Measurements from ENCODE around the gene CASP1.

The CASP1 gene

DNA sequence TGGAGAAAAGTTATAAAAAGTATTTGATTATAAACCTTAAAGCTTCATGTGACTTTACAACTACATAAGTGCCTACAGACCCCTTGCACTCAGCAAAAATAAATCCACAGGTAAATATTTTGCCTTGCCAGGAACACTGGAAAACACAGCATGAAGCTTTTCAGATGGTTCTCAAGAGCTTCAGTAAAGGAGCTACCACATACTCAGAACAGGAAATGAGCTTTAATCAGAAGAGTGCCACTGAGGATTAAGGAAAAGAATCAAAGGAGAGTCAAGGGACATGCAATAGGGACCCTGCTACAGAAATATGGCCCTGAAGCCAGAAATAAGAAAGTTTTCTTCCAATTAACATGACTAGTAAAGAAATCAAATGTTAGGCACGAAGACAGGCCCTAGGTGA lies 1.2 kb downstream of the CASP1 start:
- DNase-seq (ENCODE audit: insufficient read length) = no peak
- peak; percentile 62 for FAIRE-seq
- TF ChIP-seq POLR2AphosphoS5 (IDR thresholded peaks at IDR 0.05; ENCODE audit: low read depth, low read length) (no peak), POLR2A (IDR thresholded peaks at IDR 0.05; ENCODE audit: low read depth, low read length) (no peak), TAF1 (IDR thresholded peaks at IDR 0.05; ENCODE audit: borderline replicate concordance, low read depth, low read length) (no peak)

- TF ChIP-seq TAF1 (IDR thresholded peaks at IDR 0.05; ENCODE audit: borderline replicate concordance, low read depth, low read length) = no peak
- no peak for TF ChIP-seq POLR2AphosphoS5 (IDR thresholded peaks at IDR 0.05; ENCODE audit: low read depth, low read length)
- no peak for TF ChIP-seq POLR2A (IDR thresholded peaks at IDR 0.05; ENCODE audit: low read depth, low read length)
- DNase-seq (ENCODE audit: insufficient read length) (no peak), FAIRE-seq (no peak)
Observed at GRCh38 chr11:105033343-105033742, 1.6 kb downstream of the CASP1 start.

GRCh38 chr11:105032495-105032894 lies 2.4 kb downstream of the CASP1 start:
- DNase-seq (ENCODE audit: insufficient read length) (no peak), FAIRE-seq (no peak)
- TF ChIP-seq POLR2AphosphoS5 (IDR thresholded peaks at IDR 0.05; ENCODE audit: low read depth, low read length) (no peak), POLR2A (IDR thresholded peaks at IDR 0.05; ENCODE audit: low read depth, low read length) (no peak), TAF1 (IDR thresholded peaks at IDR 0.05; ENCODE audit: borderline replicate concordance, low read depth, low read length) (no peak)

DNA sequence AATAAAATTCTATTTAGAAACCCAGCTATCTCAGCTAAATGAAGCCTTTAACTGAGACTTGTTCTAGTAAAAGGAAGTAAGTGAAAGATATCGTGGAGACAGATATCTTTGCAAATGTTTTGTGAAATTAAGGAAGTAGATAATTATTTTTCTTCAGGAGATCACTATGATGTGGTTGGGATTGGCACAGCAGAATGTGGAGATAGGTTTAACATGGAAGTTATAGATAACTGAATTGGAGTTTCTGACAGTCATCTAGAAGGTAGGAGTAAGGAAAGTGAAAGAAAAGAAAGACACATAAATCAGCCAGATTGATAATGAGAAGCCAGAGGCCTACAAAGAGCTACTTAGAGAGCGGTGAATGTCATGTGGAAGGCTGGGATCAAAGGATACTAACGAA lies 7.3 kb downstream of the CASP1 start:
- FAIRE-seq = no peak
- no peak for DNase-seq (ENCODE audit: insufficient read length)
- TF ChIP-seq POLR2AphosphoS5 (IDR thresholded peaks at IDR 0.05; ENCODE audit: low read depth, low read length) = no peak
- TF ChIP-seq POLR2A (IDR thresholded peaks at IDR 0.05; ENCODE audit: low read depth, low read length) = no peak

DNA sequence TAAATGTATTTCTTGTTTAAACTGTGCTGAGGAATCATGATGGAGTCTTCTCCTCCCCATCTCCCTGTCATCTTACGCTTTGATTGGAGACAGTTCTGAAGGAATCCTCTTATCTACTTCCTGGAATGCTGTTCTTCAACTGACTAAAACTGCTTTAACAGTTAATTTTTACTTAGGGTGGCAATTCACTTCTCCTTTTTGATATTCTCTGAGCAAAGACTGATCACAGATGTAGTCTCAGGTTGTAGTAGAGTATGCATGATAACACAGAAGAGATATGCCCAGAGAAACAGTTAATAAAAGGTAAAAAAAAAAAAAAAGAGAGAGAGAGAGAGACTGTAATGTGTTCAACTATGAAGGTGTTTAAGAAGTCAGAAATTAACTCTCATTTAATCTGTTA lies 10.6 kb downstream of the CASP1 start:
- no peak for FAIRE-seq
- TF ChIP-seq TAF1 (IDR thresholded peaks at IDR 0.05; ENCODE audit: borderline replicate concordance, low read depth, low read length) = no peak
- TF ChIP-seq POLR2A (IDR thresholded peaks at IDR 0.05; ENCODE audit: low read depth, low read length) = no peak
- no peak for TF ChIP-seq POLR2AphosphoS5 (IDR thresholded peaks at IDR 0.05; ENCODE audit: low read depth, low read length)
- DNase-seq (ENCODE audit: insufficient read length) = no peak

DNA sequence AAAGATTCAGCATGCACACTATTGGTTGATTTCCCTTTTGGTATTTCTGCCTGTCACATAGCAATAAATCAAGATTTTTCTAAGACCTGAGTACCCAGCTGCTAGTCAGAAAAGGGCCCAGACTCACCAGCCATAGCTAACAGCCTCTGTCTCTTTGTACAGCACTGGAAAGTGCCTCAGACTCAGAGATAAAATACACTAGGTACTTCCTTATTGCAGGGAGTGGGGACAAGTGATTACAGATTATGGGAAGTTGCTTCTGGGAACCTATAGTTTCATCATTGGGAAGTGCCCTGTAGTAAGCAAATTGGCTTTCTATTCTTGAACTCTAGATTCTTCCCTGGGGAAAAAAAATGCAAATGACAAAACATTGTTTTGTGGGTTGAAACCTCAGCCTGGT lies 11.9 kb downstream of the CASP1 start, which contains the start of gene CASP5:
CASP5 (minus strand) TSS at position 166 of the 400 bp plus-strand sequence; CDS start at position 134, 32 bp downstream.
- TF ChIP-seq POLR2AphosphoS5 (IDR thresholded peaks at IDR 0.05; ENCODE audit: low read depth, low read length) (no peak), POLR2A (IDR thresholded peaks at IDR 0.05; ENCODE audit: low read depth, low read length) (no peak), TAF1 (IDR thresholded peaks at IDR 0.05; ENCODE audit: borderline replicate concordance, low read depth, low read length) (no peak)
- DNase-seq (ENCODE audit: insufficient read length) (no peak), FAIRE-seq (no peak)

DNA sequence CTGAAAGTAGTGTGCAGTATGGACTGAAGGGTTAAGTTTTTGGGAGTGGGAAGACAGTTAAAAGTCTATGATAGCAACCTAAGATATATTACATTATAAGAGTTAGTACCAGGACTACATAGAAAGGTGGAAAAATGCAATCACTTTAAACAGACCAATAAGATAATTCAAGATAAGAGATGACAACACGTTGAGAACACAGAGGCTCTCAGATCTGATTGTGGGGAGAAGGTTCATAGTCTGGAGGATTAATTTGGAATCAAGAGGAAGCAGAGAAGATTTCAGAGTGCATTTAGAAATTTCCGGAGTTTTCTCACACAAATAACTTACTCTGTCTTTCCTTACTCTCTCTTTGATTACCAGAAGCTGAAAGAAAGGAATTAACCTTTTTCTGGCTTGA lies 12.4 kb downstream of the CASP1 start:
- FAIRE-seq = no peak

DNA sequence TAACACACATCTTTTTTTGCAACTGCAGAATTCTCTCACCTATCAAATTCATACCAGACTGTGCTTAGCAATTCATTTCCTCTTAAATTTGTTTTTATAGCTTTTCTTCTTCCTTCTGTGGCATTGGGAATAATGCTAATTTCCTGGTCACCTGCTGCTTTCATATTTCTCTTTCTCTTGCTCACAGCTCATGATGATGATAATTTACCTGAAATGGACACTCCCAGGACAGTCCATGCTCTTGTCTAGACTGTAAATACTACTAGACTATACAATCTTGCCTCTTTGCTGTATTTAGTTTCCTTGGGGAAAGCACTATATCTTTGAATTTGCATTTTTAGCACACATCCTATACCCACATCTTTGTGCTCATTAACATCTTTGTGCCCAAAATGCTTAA lies 27.5 kb downstream of the CASP1 start:
- DNase-seq (ENCODE audit: insufficient read length) = no peak
- FAIRE-seq = no peak
- no peak for TF ChIP-seq TAF1 (IDR thresholded peaks at IDR 0.05; ENCODE audit: borderline replicate concordance, low read depth, low read length)
- no peak for TF ChIP-seq POLR2AphosphoS5 (IDR thresholded peaks at IDR 0.05; ENCODE audit: low read depth, low read length)
- no peak for TF ChIP-seq POLR2A (IDR thresholded peaks at IDR 0.05; ENCODE audit: low read depth, low read length)

More for the DNA sequence above, 12.4 kb downstream of the CASP1 start:
- TF ChIP-seq POLR2AphosphoS5 (IDR thresholded peaks at IDR 0.05; ENCODE audit: low read depth, low read length) = no peak
- TF ChIP-seq POLR2A (IDR thresholded peaks at IDR 0.05; ENCODE audit: low read depth, low read length) = no peak
- no peak for TF ChIP-seq TAF1 (IDR thresholded peaks at IDR 0.05; ENCODE audit: borderline replicate concordance, low read depth, low read length)
- DNase-seq (ENCODE audit: insufficient read length) = no peak

DNA sequence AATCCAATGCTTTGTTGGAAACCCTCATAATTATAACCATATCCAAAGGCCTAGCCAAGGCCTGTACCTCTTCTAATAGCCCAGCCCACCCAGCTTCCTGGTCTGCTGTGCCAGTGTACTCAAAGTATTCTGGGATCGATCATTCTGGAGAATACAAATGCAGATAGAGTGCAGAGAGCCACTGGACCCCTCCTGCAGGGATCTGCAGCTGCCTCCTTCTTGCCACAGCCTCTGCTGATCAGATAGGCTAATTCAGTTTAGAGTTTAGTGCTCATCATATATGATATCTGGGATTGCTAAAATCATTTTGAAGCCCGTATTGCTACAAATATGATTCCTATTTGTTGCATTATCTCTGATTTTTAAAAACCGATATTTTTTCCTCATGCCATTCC lies 29.5 kb downstream of the CASP1 start:
- TF ChIP-seq TAF1 (IDR thresholded peaks at IDR 0.05; ENCODE audit: borderline replicate concordance, low read depth, low read length) (no peak), POLR2AphosphoS5 (IDR thresholded peaks at IDR 0.05; ENCODE audit: low read depth, low read length) (no peak)
- FAIRE-seq (no peak), DNase-seq (ENCODE audit: insufficient read length) (no peak)

DNA sequence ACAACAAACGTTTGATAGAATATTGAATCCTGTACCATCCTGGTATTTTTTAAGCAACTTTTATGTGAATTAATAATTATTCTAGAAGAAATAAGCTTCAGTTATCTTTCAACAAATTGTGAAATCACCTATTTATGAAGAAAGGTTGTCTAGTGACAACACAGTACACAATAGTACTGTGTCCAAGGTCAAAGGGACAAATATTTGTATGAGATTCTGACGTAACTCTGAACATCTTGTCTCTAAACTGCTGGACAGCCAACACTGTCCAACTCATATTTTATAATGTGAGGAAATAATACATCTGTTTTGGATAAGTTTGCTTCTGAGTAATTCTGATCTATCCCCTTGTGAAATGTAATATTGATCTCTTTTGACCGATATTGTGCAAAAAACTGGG lies 30.9 kb downstream of the CASP1 start:
- DNase-seq (ENCODE audit: insufficient read length) = no peak
- no peak for FAIRE-seq
- TF ChIP-seq POLR2AphosphoS5 (IDR thresholded peaks at IDR 0.05; ENCODE audit: low read depth, low read length) (no peak), POLR2A (IDR thresholded peaks at IDR 0.05; ENCODE audit: low read depth, low read length) (no peak), TAF1 (IDR thresholded peaks at IDR 0.05; ENCODE audit: borderline replicate concordance, low read depth, low read length) (no peak)

DNA sequence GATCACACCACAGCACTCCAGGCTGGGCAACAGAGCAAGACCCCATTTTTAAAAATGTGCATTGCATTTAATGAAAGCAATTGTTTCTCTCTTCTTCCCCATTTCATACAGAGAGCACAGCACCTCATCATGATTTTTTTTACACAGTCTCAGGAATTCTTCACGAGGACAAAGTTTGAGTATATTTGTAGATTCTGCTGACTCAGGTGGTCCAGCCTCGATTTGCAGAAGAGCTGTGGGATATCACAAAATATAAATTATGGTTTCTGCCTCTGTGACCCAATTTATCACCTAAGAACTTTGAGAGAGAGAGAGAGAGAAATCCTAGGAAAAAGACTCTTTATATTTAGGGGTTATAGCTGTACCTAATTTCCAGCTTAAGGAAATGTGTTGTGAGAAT lies 31.8 kb downstream of the CASP1 start:
- DNase-seq (ENCODE audit: insufficient read length) (no peak), FAIRE-seq (no peak)
- no peak for TF ChIP-seq TAF1 (IDR thresholded peaks at IDR 0.05; ENCODE audit: borderline replicate concordance, low read depth, low read length)

DNA sequence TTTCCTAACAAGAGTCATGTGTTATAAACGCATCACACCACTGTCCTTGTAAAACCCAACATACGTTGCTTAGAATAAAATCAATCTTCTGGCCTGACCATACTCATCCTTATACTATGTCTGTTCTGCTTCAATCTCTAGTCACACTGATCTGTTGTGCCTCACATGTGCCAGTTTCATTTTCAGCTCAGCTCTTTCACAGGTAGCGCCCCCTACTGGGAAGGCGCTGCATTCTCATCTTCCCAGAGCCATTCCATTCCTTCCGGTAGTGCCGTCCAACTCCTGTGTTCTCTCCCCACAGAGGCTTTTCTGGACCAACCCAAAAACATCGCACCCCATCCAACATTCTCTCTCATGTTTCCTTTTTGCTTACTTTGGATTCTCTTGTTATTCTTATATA lies 34.1 kb downstream of the CASP1 start:
- peak; percentile 85 for FAIRE-seq
- TF ChIP-seq POLR2A (IDR thresholded peaks at IDR 0.05; ENCODE audit: low read depth, low read length) = no peak
- no peak for TF ChIP-seq TAF1 (IDR thresholded peaks at IDR 0.05; ENCODE audit: borderline replicate concordance, low read depth, low read length)
- TF ChIP-seq POLR2AphosphoS5 (IDR thresholded peaks at IDR 0.05; ENCODE audit: low read depth, low read length) = no peak

DNA sequence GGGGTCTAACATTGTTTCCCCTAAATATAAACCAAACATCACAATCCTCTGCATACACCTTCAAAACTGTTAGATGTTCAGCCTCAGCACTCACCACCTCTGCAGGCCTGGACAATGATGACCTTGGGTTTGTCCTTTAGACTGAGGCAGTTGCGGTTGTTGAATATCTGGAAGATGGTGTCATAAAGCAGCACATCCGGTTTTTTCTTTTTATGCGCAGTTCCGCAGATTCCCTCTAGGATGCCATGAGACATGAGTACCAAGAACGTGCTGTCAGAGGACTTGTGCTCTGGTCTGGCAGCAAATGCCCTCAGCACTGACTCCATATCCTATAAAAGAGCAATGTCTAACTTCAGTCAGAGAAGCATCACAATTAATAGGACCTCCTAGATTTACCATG lies 34.8 kb downstream of the CASP1 start:
- TF ChIP-seq POLR2A (IDR thresholded peaks at IDR 0.05; ENCODE audit: low read depth, low read length) = no peak
- TF ChIP-seq POLR2AphosphoS5 (IDR thresholded peaks at IDR 0.05; ENCODE audit: low read depth, low read length) = no peak
- no peak for TF ChIP-seq TAF1 (IDR thresholded peaks at IDR 0.05; ENCODE audit: borderline replicate concordance, low read depth, low read length)
- FAIRE-seq (peak; percentile 84), DNase-seq (ENCODE audit: insufficient read length) (no peak)

More for the DNA sequence above, 34.1 kb downstream of the CASP1 start:
- no peak for DNase-seq (ENCODE audit: insufficient read length)

All from GM12892 (cell line).